ENCODE measurements around the gene S100G. TPM values are rescaled to one million over a fixed set of nuclear protein-coding genes. Genes with fewer than 3 reads are reported as not detected.
"Not testable (repeated sequence)": the region's sequence is repeated elsewhere in the genome, so short reads cannot be mapped to it uniquely, and the experiment has no call there.

The S100G gene
- polyA plus RNA-seq = 18.2 TPM
- long read RNA-seq, donor 1, partial matches to known transcripts = 0 of 1 reads
- long read RNA-seq, donor 1, other reads (novel, unspliced or antisense) = 0 of 1 reads
- long read RNA-seq, donor 2, transcript S100G-201 (3 exons, 455 nt) = major isoform, 10 of 10 reads
- long read RNA-seq, donor 2, partial matches to known transcripts = 0 of 10 reads
- long read RNA-seq, donor 2, other reads (novel, unspliced or antisense) = 0 of 10 reads
- long read RNA-seq, donor 3, partial matches to known transcripts = 13 of 23 reads
- long read RNA-seq, donor 3, other reads (novel, unspliced or antisense) = 9 of 23 reads
- long read RNA-seq, donor 4 = 0 reads
- long read RNA-seq, donor 5 = 0 reads
- long read RNA-seq, donor 6, partial matches to known transcripts = 11 of 13 reads
- long read RNA-seq, donor 6, other reads (novel, unspliced or antisense) = 0 of 13 reads
- long read RNA-seq, donor 7 = 0 reads
- long read RNA-seq, donor 8, partial matches to known transcripts = 0 of 1 reads
- long read RNA-seq, donor 8, other reads (novel, unspliced or antisense) = 0 of 1 reads
- long read RNA-seq, donor 9 = 0 reads
- long read RNA-seq, donor 10, partial matches to known transcripts = 0 of 3 reads
- long read RNA-seq, donor 10, other reads (novel, unspliced or antisense) = 0 of 3 reads
- long read RNA-seq, donor 11, partial matches to known transcripts = 0 of 1 reads
- long read RNA-seq, donor 11, other reads (novel, unspliced or antisense) = 0 of 1 reads

GRCh38 chrX:16649858-16650257, at the start of gene S100G:
TSS of gene S100G (plus strand) at chrX:16650158. CDS start at chrX:16651007, 849 bp downstream.
- H3K27ac ChIP-seq (ENCODE audit: low read length) = peak within 1 kb of the TSS; percentile 89
- peak in 1 of 2 donors; percentile 53 for DNase-seq
- no peaks in the 10 kb centered on the region for H3K9me3 ChIP-seq (ENCODE audit: control insufficient read depth, low read depth, low read length)
- no CpG with 5 or more reads among the region's 4 CpGs for WGBS (ENCODE audit: insufficient coverage, low lambda C conversion rate)
- no peaks in the 10 kb centered on the region for H3K27me3 ChIP-seq (ENCODE audit: control insufficient read depth, insufficient read depth, low read length)
- no peaks in the 10 kb centered on the region for H3K36me3 ChIP-seq (ENCODE audit: control insufficient read depth, insufficient read depth, low read length)
- H3K4me3 ChIP-seq (ENCODE audit: low read length) = no peak within 1 kb of the TSS
- peaks cover 26% of the 10 kb centered on the region for H3K4me1 ChIP-seq (ENCODE audit: control insufficient read depth, insufficient read depth, low read length)

- Histone ChIP-seq H3K27ac (ENCODE audit: low read length) (no peak overlapping the region), H3K4me1 (ENCODE audit: control insufficient read depth, insufficient read depth, low read length) (no peaks in the 10 kb centered on the region), H3K9me3 (ENCODE audit: control insufficient read depth, low read depth, low read length) (no peaks in the 10 kb centered on the region), H3K36me3 (ENCODE audit: control insufficient read depth, insufficient read depth, low read length) (peaks cover 3% of the 10 kb centered on the region), H3K27me3 (ENCODE audit: control insufficient read depth, insufficient read depth, low read length) (no peaks in the 10 kb centered on the region), H3K4me3 (ENCODE audit: low read length) (no peak overlapping the region)
- no CpG with 5 or more reads among the region's 4 CpGs for WGBS (ENCODE audit: insufficient coverage, low lambda C conversion rate)
- no peak for DNase-seq
Measured at GRCh38 chrX:16601885-16602284, 48.1 kb upstream of the S100G start.

GRCh38 chrX:16603235-16603634, 46.7 kb upstream of the S100G start:
- not testable (repeated sequence) for H3K9me3 ChIP-seq (ENCODE audit: control insufficient read depth, low read depth, low read length); H3K4me3 ChIP-seq (ENCODE audit: low read length); DNase-seq; H3K27me3 ChIP-seq (ENCODE audit: control insufficient read depth, insufficient read depth, low read length); H3K36me3 ChIP-seq (ENCODE audit: control insufficient read depth, insufficient read depth, low read length); H3K4me1 ChIP-seq (ENCODE audit: control insufficient read depth, insufficient read depth, low read length)
- WGBS (ENCODE audit: insufficient coverage, low lambda C conversion rate) = no CpG with 5 or more reads among the region's 6 CpGs
- H3K27ac ChIP-seq (ENCODE audit: low read length) = peak overlapping the region; percentile 71

GRCh38 chrX:16603822-16604221, 46.1 kb upstream of the S100G start:
- no peaks in the 10 kb centered on the region for H3K4me1 ChIP-seq (ENCODE audit: control insufficient read depth, insufficient read depth, low read length)
- no CpG with 5 or more reads among the region's 4 CpGs for WGBS (ENCODE audit: insufficient coverage, low lambda C conversion rate)
- no peaks in the 10 kb centered on the region for H3K9me3 ChIP-seq (ENCODE audit: control insufficient read depth, low read depth, low read length)
- H3K27me3 ChIP-seq (ENCODE audit: control insufficient read depth, insufficient read depth, low read length) = no peaks in the 10 kb centered on the region
- H3K4me3 ChIP-seq (ENCODE audit: low read length) = no peak overlapping the region
- H3K27ac ChIP-seq (ENCODE audit: low read length) = peak overlapping the region; percentile 71
- DNase-seq = peak; percentile 19 to 62
- H3K36me3 ChIP-seq (ENCODE audit: control insufficient read depth, insufficient read depth, low read length) = peaks cover 6% of the 10 kb centered on the region

- Histone ChIP-seq H3K36me3 (ENCODE audit: control insufficient read depth, insufficient read depth, low read length) (peaks cover 6% of the 10 kb centered on the region), H3K4me1 (ENCODE audit: control insufficient read depth, insufficient read depth, low read length) (no peaks in the 10 kb centered on the region), H3K4me3 (ENCODE audit: low read length) (no peak overlapping the region), H3K27me3 (ENCODE audit: control insufficient read depth, insufficient read depth, low read length) (no peaks in the 10 kb centered on the region), H3K27ac (ENCODE audit: low read length) (peak overlapping the region; percentile 71), H3K9me3 (ENCODE audit: control insufficient read depth, low read depth, low read length) (no peaks in the 10 kb centered on the region)
- no CpG with 5 or more reads among the region's 2 CpGs for WGBS (ENCODE audit: insufficient coverage, low lambda C conversion rate)
- peak; percentile 13 to 53 for DNase-seq
Measured at GRCh38 chrX:16604337-16604736, 45.6 kb upstream of the S100G start.

GRCh38 chrX:16606142-16606720, 43.7 kb upstream of the S100G start:
- H3K27ac ChIP-seq (ENCODE audit: low read length) = no peak overlapping the region
- WGBS (ENCODE audit: insufficient coverage, low lambda C conversion rate) = no CpG with 5 or more reads among the region's 4 CpGs
- DNase-seq = no peak
- H3K9me3 ChIP-seq (ENCODE audit: control insufficient read depth, low read depth, low read length) = no peaks in the 10 kb centered on the region
- no peaks in the 10 kb centered on the region for H3K4me1 ChIP-seq (ENCODE audit: control insufficient read depth, insufficient read depth, low read length)
- H3K27me3 ChIP-seq (ENCODE audit: control insufficient read depth, insufficient read depth, low read length) = no peaks in the 10 kb centered on the region
- peaks cover 4% of the 10 kb centered on the region for H3K36me3 ChIP-seq (ENCODE audit: control insufficient read depth, insufficient read depth, low read length)
- no peak overlapping the region for H3K4me3 ChIP-seq (ENCODE audit: low read length)

GRCh38 chrX:16610121-16610621, 39.8 kb upstream of the S100G start:
- Histone ChIP-seq H3K4me1 (ENCODE audit: control insufficient read depth, insufficient read depth, low read length) (no peaks in the 10 kb centered on the region), H3K9me3 (ENCODE audit: control insufficient read depth, low read depth, low read length) (no peaks in the 10 kb centered on the region), H3K36me3 (ENCODE audit: control insufficient read depth, insufficient read depth, low read length) (peaks cover 12% of the 10 kb centered on the region), H3K27me3 (ENCODE audit: control insufficient read depth, insufficient read depth, low read length) (no peaks in the 10 kb centered on the region), H3K27ac (ENCODE audit: low read length) (no peak overlapping the region), H3K4me3 (ENCODE audit: low read length) (no peak overlapping the region)
- no peak for DNase-seq
- no CpG with 5 or more reads among the region's 1 CpG for WGBS (ENCODE audit: insufficient coverage, low lambda C conversion rate)

- H3K4me3 ChIP-seq (ENCODE audit: low read length); H3K27ac ChIP-seq (ENCODE audit: low read length); H3K4me1 ChIP-seq (ENCODE audit: control insufficient read depth, insufficient read depth, low read length); H3K27me3 ChIP-seq (ENCODE audit: control insufficient read depth, insufficient read depth, low read length); H3K9me3 ChIP-seq (ENCODE audit: control insufficient read depth, low read depth, low read length); DNase-seq: not testable (repeated sequence)
- no CpG with 5 or more reads among the region's 3 CpGs for WGBS (ENCODE audit: insufficient coverage, low lambda C conversion rate)
- H3K36me3 ChIP-seq (ENCODE audit: control insufficient read depth, insufficient read depth, low read length) = peaks cover 16% of the 10 kb centered on the region
Measured at GRCh38 chrX:16610654-16611053, 39.3 kb upstream of the S100G start.

GRCh38 chrX:16612257-16612897, 37.6 kb upstream of the S100G start:
- Histone ChIP-seq H3K27me3 (ENCODE audit: control insufficient read depth, insufficient read depth, low read length) (no peaks in the 10 kb centered on the region), H3K27ac (ENCODE audit: low read length) (no peak overlapping the region), H3K4me1 (ENCODE audit: control insufficient read depth, insufficient read depth, low read length) (no peaks in the 10 kb centered on the region), H3K9me3 (ENCODE audit: control insufficient read depth, low read depth, low read length) (no peaks in the 10 kb centered on the region), H3K36me3 (ENCODE audit: control insufficient read depth, insufficient read depth, low read length) (peaks cover 17% of the 10 kb centered on the region), H3K4me3 (ENCODE audit: low read length) (no peak overlapping the region)
- WGBS (ENCODE audit: insufficient coverage, low lambda C conversion rate) = 40% methylated on average over 1 of the region's 6 CpGs
- DNase-seq = no peak

- H3K4me1 ChIP-seq (ENCODE audit: control insufficient read depth, insufficient read depth, low read length) = no peaks in the 10 kb centered on the region
Measured at GRCh38 chrX:16617382-16617781, 32.6 kb upstream of the S100G start.

More at GRCh38 chrX:16617382-16617781, 32.6 kb upstream of the S100G start:
- Histone ChIP-seq H3K4me3 (ENCODE audit: low read length) (no peak overlapping the region), H3K27ac (ENCODE audit: low read length) (no peak overlapping the region), H3K9me3 (ENCODE audit: control insufficient read depth, low read depth, low read length) (no peaks in the 10 kb centered on the region), H3K36me3 (ENCODE audit: control insufficient read depth, insufficient read depth, low read length) (peaks cover 26% of the 10 kb centered on the region), H3K27me3 (ENCODE audit: control insufficient read depth, insufficient read depth, low read length) (no peaks in the 10 kb centered on the region)
- no peak for DNase-seq
- WGBS (ENCODE audit: insufficient coverage, low lambda C conversion rate) = 71% methylated on average over 1 of the region's 1 CpG
